Esophagus (tissue), 2 donors: ENCODE results near the gene MRPS7. TPM values are rescaled to one million over a fixed set of nuclear protein-coding genes. Genes with fewer than 3 reads are reported as not detected.
"Not testable (repeated sequence)": the region's sequence is repeated elsewhere in the genome, so short reads cannot be mapped to it uniquely, and the experiment has no call there.

Experiments used
- H3K27ac ChIP-seq, 2 donors: one replicate each; pipeline ENCODE4 v1.5.1; 2013; ENCODE audit warnings: low read depth in 2 of 2, mild to moderate bottlenecking in 2 of 2, inconsistent platforms in 1 of 2, low read length in 1 of 2, moderate library complexity in 1 of 2
- H3K27me3 ChIP-seq, 2 donors: one replicate each; pipeline ENCODE4 v1.6.1; 2013; ENCODE audit warnings: low read length in 2 of 2, control low read depth in 1 of 2, mild to moderate bottlenecking in 1 of 2; ENCODE audit not compliant: insufficient read depth in 2 of 2, control insufficient read depth in 1 of 2
- H3K36me3 ChIP-seq, 2 donors: one replicate each; pipeline ENCODE4 v1.6.1; 2013; ENCODE audit warnings: low read length in 1 of 2; ENCODE audit not compliant: control insufficient read depth in 2 of 2, insufficient read depth in 2 of 2
- H3K4me1 ChIP-seq, 2 donors: one replicate each; pipeline ENCODE4 v1.6.1; 2013; ENCODE audit warnings: low read length in 1 of 2; ENCODE audit not compliant: control insufficient read depth in 2 of 2, insufficient read depth in 2 of 2
- H3K4me3 ChIP-seq, 2 donors: one replicate each; pipeline ENCODE4 v1.5.1; 2013; ENCODE audit warnings: low read length in 2 of 2, mild to moderate bottlenecking in 2 of 2, low read depth in 1 of 2, moderate library complexity in 1 of 2
- H3K9me3 ChIP-seq, 2 donors: one replicate each; pipeline ENCODE4 v1.6.1; 2013; ENCODE audit warnings: mild to moderate bottlenecking in 2 of 2, low read depth in 1 of 2, low read length in 1 of 2, moderate library complexity in 1 of 2; ENCODE audit not compliant: control insufficient read depth in 2 of 2, insufficient read depth in 1 of 2
- WGBS, 2 donors: extraction: QIAGEN DNeasy Blood & Tissue Kit; methylation state at CpG; one replicate each; pipeline ENCODE4 v1.1.7; 2013; 5-methylcytosine and 5-hydroxymethylcytosine counted together
- polyA plus RNA-seq, 2 donors: library from polyadenylated mRNA; stranded (reverse); fragments of 200-250 nt; gene quantifications; one replicate each; pipeline ENCODE4 v1.2.3, GENCODE V29; 2013
- donor health status: healthy with polysubstance abuse.
- donor health status: Bipolar disorder and iron deficiency.

The MRPS7 gene
- polyA plus RNA-seq, 2 donors = 44.8 to 70.5 TPM

DNA sequence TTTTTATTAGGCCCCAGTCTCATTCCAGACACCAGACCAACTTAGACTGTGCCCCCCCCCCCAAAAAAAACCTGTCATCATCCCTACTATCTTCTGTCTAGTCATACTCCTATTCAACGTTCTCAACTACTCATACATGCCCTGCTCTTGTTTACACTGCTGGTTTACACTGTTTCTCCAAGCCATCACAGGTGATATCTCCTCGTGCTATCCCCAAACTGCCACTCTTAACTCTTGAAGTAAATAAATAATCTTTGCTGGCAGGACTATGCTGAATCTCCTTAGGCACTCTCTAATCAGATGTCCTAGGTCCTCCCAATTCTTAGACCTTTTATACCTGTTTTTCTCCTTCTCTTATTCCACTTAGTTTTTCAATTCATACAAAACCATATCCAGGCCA lies 4.5 kb upstream of the MRPS7 start:
- WGBS, 2 donors = 28 to 46% methylated on average over 2 of the region's 2 CpGs
- not testable (repeated sequence) for H3K27me3 ChIP-seq, H3K9me3 ChIP-seq, H3K4me3 ChIP-seq, H3K27ac ChIP-seq, H3K36me3 ChIP-seq, H3K4me1 ChIP-seq

DNA sequence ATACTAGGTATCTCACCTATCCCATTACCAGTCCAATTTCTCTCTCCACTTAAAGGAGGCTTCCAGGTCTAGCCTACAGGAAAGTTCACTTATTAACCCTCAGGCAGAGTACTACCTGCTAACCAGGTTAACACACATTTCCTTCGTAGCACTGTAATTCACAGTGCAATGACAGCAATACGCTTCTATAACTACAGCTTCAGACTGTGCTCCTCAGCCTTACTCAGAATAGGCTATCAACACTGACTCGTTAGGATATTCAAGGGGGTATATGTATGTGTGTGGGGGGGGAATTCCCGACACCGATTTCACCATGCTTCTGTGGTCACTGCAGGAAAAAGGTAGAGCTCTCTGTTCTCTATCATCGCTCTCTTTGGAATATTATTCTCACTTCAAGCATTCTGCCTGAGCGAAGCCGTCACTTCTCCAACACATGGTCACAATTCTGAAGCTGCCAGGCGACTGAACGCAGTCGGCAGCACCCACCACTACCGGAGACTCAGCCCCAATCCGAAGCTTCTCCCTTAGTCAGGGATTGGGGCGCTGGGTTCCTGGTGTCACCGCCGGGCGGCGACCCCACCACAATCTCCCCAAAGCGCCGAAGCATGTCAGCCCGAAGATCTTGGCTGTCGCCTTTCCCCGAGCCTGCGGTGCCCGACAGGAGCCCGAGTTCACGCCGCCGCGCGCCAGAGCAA lies 891 bp upstream of the MRPS7 start:
- peak overlapping the region; percentile 93 to 99 for H3K27ac ChIP-seq
- H3K4me1 ChIP-seq = peaks cover 5 to 7% of the 10 kb centered on the region in 2 donors
- H3K36me3 ChIP-seq = peaks cover 7 to 11% of the 10 kb centered on the region in 2 donors
- WGBS, 2 donors = 1% methylated on average over 31 of the region's 31 CpGs
- no peaks in the 10 kb centered on the region for H3K9me3 ChIP-seq
- no peaks in the 10 kb centered on the region for H3K27me3 ChIP-seq
- peak overlapping the region; percentile 86 to 87 for H3K4me3 ChIP-seq

DNA sequence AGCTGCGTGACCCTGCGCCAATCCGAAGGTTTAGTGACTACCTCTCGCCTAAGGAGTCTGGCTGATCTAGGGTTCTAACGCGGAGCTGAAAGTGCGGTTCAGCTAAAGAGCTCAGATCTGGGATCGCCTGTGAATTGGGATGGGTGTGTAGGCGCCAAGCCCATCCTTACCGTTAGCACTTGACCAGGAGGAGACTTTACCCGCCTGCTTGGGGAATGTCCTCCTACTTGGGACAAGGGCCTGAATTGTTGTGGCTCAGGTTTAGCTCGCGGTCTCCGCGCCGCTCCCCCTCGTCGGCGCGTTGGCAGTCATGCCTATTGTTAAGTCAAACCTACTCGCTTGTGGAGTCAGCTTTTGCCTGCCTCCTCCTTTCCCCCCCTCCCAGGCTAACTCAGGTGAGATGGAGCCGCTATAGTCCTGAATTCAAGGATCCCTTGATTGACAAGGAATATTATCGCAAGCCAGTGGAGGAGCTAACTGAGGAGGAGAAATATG lies 480 bp downstream of the MRPS7 start:
- Histone ChIP-seq H3K27ac (peak overlapping the region; percentile 93 to 99), H3K27me3 (no peaks in the 10 kb centered on the region), H3K4me3 (peak overlapping the region; percentile 86 to 87), H3K9me3 (no peaks in the 10 kb centered on the region), H3K4me1 (peaks cover 5 to 7% of the 10 kb centered on the region in 2 donors), H3K36me3 (peaks cover 7 to 21% of the 10 kb centered on the region in 2 donors)
- WGBS, 2 donors = 1% methylated on average over 23 of the region's 23 CpGs

DNA sequence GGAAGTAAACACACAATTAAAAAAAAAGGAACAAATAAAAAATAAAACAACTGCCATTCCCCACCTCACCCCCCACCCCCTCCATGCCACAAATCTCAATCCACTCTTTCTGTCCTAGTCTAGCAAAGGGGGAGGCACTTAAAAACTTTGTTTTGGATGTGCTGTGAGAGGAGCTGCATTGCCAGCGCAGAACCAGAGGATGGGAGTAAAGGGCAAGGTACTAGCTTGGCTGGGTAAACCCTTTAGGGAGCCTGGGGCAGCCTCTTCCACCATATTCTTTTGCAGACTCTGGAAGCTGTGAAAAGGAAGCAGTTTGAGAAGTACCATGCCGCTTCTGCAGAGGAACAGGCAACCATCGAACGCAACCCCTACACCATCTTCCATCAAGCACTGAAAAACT lies 1.4 kb downstream of the MRPS7 start:
- Histone ChIP-seq H3K36me3 (peaks cover 7 to 24% of the 10 kb centered on the region in 2 donors), H3K27me3 (no peaks in the 10 kb centered on the region), H3K4me3 (peak overlapping the region in 1 of 2 donors; percentile 86), H3K9me3 (no peaks in the 10 kb centered on the region), H3K27ac (no peak overlapping the region), H3K4me1 (peaks cover 5 to 7% of the 10 kb centered on the region in 2 donors)
- 91 to 94% methylated on average over 4 of the region's 4 CpGs for WGBS, 2 donors

DNA sequence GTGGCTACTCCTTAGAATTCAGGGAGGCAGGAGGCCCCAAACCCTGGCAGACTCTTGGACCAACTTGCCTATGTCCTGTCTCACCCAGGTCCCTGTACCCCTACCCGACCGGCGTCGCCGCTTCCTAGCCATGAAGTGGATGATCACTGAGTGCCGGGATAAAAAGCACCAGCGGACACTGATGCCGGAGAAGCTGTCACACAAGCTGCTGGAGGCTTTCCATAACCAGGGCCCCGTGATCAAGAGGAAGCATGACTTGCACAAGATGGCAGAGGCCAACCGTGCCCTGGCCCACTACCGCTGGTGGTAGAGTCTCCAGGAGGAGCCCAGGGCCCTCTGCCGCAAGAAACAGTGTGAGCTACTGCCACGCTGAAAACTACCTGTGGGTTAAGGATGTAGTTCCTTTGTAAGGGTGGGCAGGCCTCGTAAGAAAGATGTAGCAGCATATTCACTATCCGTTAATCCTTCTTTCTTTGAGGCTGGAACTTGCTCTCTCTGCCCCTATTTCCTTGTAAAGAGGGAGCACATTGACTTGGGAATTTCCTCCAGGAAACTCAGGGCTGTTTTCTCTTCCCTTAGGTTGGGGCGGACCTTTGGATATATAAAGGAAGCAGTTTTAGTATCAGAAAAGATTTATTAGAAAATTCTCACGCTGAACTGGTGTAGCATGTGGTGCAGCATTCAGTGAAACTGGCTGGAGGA lies 4.1 kb downstream of the MRPS7 start:
- no peak overlapping the region for H3K27ac ChIP-seq
- no peaks in the 10 kb centered on the region for H3K9me3 ChIP-seq
- WGBS, 2 donors = 83 to 90% methylated on average over 17 of the region's 17 CpGs
- H3K4me1 ChIP-seq = peaks cover 5 to 6% of the 10 kb centered on the region in 2 donors
- H3K36me3 ChIP-seq = peaks cover 7 to 24% of the 10 kb centered on the region in 2 donors
- H3K4me3 ChIP-seq = no peak overlapping the region
- no peaks in the 10 kb centered on the region for H3K27me3 ChIP-seq

DNA sequence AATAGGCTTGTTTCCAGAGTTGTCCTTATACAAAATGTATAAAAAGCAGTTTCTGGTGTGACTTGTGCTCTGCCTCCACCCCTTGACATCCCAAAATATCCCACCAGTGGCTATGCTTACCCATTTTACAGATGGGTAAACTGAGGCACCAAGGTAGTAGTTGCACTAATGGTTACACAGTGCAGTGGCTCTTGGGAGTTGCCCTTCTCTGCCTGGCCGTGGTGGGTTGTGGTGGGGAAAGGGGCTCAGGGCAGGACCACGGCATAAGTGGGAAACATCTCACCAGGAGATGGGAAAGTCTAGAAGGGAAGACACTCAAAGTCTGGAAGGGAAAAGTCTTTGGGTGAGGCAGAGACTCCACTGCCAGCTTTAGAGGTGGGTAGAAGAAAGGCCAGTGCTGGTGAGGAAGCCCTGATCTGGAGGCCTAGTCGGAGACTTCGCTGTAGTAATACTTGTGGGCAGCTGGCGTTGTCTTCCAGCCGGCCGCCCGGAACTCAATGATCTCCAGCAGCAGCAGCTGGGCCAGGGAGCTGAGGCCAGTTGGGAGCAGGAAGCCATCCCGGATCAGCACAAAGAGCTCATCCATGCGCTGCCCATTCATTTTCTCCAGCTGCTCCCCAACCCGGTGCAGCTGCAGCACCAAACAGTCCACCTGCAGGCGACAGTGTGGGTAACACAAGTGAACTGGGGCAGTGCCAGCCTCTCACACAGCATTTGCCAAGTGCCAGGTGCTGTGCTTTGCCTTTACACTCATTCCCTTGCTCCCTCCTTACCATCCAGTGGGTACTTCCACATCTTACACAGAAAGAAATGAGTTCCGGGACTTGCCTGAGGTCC lies 4.9 kb downstream of the MRPS7 start:
- H3K27me3 ChIP-seq = no peaks in the 10 kb centered on the region
- peaks cover 5 to 6% of the 10 kb centered on the region in 2 donors for H3K4me1 ChIP-seq
- WGBS, 2 donors = 79 to 82% methylated on average over 13 of the region's 13 CpGs
- H3K9me3 ChIP-seq = no peaks in the 10 kb centered on the region
- H3K36me3 ChIP-seq = peaks cover 7 to 24% of the 10 kb centered on the region in 2 donors
- no peak overlapping the region for H3K27ac ChIP-seq
- no peak overlapping the region for H3K4me3 ChIP-seq

DNA sequence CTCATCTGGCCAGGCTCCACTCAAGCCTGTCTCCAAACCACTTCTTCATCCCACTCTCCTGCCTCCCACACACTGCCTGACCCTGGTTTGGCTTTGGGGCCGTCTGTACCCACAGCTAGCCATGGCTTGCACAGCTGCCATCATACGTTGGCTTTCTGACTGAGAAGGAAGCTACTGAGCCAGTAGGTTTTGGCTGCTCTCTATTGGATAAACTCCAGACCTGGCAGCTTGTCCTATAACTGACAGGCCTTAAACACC lies 5.4 kb downstream of the MRPS7 start:
- Histone ChIP-seq H3K9me3 (no peaks in the 10 kb centered on the region), H3K4me1 (peaks cover 5 to 6% of the 10 kb centered on the region in 2 donors), H3K27ac (no peak overlapping the region), H3K27me3 (no peaks in the 10 kb centered on the region), H3K4me3 (no peak overlapping the region), H3K36me3 (peaks cover 7 to 24% of the 10 kb centered on the region in 2 donors)
- 28 to 53% methylated on average over 2 of the region's 2 CpGs for WGBS, 2 donors

DNA sequence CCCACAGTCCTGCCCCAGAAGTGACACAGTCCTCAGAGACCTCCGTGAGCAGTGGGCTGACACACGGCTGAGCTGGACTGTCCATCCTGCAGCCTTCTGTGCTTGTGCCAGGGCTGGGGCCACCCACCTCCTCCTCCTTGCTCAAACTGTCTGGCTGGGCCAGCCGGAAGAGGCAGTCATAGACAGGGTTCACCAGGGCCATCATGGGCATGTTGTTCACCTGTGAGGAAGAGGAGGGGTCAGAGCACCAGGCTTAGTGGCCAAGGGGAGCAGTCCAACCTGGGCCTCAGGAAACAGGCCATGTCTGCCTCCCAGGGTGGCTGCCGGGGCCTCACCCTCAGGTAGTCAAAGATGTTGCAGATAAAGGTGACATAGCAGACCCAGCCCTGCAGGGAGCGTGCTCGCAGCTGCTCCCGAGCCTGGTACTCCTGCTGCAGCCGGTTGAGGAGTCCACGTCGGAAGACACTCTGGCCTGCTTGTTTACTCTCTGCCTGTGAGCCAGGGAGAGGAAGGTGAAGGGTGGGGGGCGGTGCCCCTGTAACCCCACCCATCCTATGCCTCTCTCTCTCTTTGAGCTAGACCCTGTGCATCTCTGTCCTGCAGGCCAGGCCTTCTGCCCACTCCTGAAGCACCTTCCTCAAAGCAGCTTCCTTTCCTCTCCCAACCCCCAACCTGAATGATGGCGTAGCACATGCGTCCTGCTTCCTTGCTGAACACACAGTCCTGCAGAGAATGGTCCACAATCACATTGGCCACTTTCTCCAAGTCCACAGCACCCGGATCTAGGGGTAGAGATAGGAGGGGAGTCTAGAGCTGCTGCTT lies 5.9 kb downstream of the MRPS7 start:
- Histone ChIP-seq H3K4me1 (peaks cover under 1 to 11% of the 10 kb centered on the region in 2 donors), H3K4me3 (no peak overlapping the region), H3K9me3 (no peaks in the 10 kb centered on the region), H3K27me3 (no peaks in the 10 kb centered on the region), H3K36me3 (peaks cover 7 to 24% of the 10 kb centered on the region in 2 donors), H3K27ac (peak overlapping the region in 1 of 2 donors; percentile 6)
- 48 to 51% methylated on average over 14 of the region's 14 CpGs for WGBS, 2 donors

DNA sequence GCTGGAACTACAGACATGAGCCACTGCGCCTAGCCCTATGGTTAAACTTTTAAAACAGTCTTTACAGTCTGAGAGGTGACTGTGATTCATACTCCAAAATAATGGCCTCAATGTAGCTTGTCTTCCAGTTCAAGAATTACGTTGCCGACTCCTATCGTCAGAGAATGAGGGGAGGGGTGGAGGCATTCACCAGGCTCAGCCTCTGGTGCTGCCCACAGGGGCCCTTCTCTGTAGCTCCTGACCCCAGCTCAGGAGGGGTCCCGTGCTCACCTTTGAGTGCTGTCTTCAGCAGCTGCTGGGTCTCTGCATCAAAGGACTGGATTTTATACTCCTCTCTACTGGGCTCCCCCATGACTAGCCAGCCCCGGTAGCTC lies 8.2 kb downstream of the MRPS7 start:
- Histone ChIP-seq H3K27ac (peak overlapping the region; percentile 93 to 95), H3K4me1 (peaks cover 0 to 15% of the 10 kb centered on the region in 2 donors)

More for the DNA sequence above, 8.2 kb downstream of the MRPS7 start:
- H3K27me3 ChIP-seq = no peaks in the 10 kb centered on the region
- peaks cover 7 to 19% of the 10 kb centered on the region in 2 donors for H3K36me3 ChIP-seq
- 18 to 19% methylated on average over 6 of the region's 6 CpGs for WGBS, 2 donors
- H3K9me3 ChIP-seq = no peaks in the 10 kb centered on the region
- H3K4me3 ChIP-seq = peak overlapping the region; percentile 70 to 84
